Limb (tissue), 2 donors: ENCODE results near the gene MEGF6.

Source experiments
- DNase-seq, 2 donors: peaks; one replicate each; pipeline ENCODE4 v3.0.0-alpha.2; 2016; ENCODE audit errors: extremely low spot score in 2 of 2

MEGF6 gene

DNA sequence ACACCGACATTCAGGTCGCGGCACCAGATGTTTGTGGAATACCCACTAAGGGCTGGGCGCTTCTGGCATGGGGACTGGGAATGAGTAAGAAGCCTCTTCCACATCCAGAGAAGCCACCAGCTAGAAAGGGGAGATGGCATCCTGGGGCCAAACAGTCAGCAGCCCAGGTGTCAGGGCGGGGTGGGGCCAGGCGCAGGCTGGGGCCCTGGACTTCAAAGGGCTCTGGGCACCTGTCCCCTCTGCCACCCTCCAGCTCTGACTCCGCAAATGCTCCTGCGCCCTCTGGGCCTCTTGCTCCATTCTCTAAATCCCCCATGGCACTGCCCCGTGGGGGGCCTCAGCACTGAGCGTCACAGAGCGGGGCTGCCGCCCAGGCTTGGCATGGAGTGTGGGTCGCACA, 70.4 kb downstream of the MEGF6 start:
- DNase-seq = no peak

DNA sequence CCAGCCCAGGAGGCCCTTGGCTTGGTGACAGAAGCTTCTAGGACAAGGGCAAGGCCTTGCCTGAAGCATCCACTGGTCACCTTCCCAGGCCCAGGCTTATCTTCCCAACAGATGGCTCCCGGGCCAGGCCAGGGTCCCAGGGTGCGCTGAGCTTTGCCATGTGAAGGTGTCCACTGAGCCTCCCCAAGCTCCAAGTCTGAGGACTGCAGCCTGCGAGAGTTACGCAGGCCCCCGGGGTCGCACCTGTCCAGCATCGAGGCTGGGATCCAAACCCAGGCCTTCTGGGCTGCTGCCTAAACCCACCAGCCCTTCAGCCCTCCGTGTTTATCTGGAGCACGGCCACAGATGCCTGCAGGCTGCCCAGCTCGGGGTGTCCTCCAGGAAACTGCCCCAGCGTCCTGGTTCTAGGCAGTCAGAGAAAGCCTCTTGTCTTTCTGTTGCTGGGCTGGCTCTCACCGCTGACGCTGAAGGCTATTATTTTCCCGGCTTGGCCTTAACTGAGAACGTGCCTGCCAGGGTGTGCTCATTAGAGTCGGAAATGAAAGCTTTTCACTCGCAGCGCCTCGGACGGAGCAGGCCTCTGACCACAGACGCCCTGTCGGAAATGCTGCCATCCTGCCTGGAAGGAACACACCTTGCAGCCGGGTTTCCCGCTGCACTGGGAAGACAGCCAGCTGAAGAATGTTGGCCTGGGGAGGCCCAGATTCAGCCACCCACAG, 71.4 kb downstream of the MEGF6 start:
- peak in 1 of 2 donors; percentile 25 for DNase-seq

DNA sequence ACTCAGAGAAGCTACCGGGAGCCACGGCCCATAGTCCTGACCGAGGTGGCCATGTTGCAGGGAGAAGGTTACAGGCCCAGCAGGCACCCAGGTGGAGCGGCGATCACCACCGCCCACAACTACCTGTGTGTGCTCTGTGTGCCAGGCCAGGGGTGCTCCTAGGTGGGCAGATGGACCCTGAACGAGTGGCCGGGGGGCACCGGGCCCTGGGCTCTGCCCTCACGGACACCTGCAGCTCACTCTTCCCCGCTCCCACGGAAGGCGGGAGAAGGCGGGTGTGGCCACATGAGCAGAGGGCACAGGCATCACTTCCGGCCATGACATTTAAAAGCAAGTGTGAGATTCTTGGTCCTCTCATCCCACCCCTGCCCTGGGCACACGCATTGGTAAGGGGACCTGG, 73.9 kb downstream of the MEGF6 start:
- DNase-seq = no peak

DNA sequence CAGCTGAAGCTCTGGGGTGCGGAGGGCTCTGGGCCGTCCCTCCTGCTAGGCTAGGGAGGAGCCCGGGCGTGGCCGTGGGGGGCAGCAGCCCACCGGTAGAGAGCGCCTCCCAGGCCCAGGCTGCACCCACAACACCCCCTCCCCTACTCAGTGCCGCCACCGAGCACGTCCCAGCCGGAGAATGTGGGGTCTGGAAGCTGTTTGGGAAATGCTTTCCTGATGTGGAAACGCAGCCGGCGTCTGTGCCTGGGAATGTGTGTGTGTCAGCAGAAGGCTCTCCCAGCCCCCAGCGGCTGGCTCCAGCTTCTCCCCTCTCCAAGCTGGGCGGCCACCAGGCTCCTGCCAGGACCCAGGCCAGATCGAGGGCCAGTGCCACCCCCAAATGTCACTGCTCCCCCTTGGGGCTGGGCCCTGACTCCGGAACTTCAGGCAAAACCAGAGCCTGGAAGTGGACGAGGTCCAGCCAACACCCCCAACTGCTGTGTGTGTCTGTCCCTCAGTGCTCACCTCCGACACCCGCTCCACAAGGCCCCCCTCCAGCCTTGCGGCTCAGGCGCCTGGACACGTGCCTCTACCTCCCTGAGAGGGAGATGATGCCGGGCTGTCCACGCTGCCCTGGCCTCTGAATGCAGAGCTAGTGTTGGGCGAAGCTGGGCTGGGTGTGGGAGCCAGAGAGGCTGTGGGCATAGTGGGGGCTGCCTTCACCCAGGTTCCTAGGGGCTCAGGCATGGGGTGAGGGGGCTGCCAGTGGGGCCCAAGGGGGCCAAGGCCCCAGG, 74.7 kb downstream of the MEGF6 start:
- peak in 1 of 2 donors; percentile 21 for DNase-seq

DNA sequence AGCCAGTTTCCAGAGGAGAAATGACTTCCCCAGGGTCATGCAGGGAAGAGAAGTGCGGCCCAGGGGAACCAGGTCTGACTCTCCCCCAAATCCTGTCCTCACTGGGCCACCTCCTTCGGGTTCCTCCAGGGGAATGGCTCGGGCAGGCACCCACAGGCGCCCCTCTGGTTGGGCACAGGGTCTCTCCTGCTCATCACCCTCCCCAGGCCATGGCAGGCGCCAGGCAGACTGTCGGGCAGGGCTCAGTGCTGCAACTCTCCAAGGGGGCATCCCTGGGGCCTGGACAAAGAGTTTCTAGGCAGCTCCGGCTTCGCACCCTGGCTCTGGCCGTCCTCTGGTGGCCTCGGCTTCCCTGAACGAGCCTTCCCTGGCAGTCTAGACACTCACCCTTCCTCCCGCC, 75.6 kb downstream of the MEGF6 start:
- no peak for DNase-seq

DNA sequence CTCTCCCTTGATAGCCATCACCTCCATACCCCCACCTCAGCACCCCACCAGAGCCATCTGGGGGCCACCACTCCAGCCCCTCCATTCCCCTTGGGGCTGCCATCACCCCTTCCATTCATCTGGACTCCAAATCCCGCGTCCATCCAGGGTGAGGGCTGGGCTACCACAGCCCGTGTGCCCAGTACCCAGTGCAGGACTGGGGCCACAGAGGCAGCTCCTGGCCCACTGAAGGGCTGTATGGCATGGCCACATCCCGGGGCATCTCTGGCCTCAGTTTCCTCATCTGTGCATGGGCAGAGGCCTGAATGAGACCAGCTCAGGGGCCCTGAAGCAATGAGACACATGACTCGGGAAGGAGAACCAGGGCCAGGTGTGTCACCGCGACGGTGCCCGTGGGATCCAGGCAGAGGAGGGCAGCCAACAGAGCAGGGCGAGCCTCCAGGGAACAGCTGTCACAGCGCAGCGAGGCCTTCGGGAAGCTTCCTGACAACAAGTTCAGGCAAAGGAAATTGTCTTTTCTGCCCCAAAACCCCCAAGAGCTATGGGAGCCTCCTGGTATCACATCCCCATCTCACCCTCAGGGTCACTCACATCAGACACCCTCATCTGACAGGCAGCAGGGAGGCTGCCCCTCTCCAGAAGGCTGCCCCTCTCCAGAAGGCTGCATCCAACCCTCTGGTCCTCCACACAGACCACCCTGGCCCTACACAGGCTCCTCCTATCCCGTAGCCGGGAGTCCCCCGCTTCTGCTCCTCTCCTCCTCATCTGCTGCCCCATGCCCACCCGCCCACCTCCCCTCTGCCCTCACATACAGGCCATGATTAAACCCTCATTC, 76.3 kb downstream of the MEGF6 start:
- no peak for DNase-seq

DNA sequence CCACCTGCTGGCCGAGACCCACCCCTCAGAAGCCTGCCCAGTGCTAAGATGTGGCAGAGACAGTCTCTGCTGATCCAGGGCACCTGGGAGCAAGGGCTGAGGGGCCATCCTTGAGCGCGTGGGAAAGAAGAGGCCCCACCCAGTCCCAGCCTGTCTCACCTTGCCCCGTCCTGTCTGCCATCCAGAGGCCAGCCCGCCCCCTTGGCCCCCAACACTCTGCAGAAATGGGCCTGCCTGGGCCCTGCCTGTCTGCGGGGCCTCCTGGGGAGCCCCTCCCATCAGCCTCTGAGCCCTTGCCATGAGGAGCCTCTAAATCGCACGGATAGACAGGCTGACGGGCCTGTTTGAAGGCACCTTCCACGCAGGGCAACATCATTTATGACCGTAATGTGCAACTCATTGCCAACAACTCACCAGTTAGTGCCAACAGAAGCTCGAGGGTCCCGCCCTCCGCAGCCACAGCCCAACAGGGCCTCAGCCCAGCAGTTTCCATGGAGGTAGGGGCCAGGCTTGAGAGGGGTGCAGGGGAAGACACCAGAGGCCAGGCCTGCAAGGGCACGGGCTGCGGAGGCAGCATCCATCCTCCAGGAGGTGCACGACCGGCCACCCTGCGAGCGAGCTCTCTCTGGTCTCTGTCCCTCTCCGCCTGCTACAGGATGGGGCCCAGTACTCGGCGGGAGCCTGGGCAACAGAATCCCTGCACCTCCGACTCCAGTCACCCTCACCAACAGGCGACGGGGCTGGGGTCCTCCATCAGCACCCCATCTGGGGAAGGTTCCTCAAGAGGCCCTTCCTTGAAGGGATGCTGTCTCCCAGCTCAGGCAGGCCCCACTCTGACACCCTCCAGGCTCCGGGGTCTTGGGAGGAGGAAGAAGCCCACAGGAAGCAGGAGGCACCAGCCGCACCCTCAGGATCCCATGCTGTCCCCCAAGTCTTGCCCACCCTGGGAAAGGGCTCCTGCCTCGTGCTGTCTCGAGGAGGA, 78.0 kb downstream of the MEGF6 start:
- DNase-seq = no peak

DNA sequence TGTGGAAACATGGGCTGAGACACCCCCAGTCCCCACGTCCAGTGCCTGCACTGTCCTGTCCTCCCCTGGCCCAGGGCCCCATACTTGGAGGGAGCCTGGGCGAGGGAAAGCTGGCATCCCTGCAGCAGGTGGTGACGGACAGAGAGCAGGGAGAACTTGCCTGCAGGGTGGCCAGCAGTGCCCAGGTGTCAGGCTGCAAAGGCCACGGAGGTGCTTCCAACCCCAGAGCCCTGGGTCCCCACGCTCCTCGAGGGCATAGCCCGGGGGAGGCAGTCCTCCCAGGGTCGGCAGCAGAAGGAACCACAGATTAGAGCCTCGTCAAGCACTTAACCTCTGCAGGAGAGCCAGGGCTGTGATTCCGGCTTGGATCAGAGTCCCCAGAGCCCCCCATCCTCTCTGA, 79.4 kb downstream of the MEGF6 start:
- no peak for DNase-seq

DNA sequence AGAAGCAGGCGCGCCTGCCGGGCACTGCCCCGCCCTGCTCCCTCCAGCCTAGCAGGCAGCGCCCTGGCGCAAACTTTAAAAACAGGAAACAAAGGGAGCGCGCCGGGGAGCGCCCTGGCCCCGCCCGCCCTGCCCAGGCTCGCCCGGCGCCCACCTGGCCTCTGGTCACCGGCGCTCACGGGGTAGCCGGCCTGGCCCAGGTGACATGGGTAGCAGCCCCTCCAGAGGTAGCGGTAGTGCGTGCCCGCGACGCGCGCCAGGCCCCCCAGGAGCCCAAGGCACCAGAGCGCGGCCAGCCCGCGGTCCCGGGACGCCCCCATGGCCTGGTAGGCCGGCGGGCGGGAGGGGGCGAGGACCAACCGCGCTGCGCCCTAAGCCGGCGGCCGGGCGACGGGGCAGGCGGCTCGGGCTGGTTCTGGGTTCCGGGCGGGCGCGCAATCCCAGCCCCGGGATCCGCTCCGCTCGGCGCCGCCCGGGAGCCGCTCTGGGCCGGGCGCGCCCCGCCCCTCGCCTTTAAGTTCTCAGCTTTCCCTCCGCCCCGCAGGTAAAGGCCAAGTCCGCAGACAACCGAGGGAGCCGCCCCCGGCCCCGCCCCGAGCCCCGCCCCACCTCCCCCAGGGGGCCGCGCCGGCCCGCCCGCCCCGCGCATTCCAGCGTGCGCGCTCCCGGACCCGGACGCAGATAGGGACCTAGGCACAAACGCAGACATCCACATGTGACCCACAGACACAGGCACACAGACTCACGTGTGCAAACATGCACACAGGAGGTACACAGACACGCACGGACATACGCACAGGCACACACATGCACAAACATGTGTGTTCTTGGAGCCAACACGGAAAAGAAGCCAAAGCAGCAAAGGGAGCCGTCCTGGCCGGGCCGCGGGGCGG, 80.1 kb downstream of the MEGF6 start:
- peak; percentile 53 to 87 for DNase-seq

DNA sequence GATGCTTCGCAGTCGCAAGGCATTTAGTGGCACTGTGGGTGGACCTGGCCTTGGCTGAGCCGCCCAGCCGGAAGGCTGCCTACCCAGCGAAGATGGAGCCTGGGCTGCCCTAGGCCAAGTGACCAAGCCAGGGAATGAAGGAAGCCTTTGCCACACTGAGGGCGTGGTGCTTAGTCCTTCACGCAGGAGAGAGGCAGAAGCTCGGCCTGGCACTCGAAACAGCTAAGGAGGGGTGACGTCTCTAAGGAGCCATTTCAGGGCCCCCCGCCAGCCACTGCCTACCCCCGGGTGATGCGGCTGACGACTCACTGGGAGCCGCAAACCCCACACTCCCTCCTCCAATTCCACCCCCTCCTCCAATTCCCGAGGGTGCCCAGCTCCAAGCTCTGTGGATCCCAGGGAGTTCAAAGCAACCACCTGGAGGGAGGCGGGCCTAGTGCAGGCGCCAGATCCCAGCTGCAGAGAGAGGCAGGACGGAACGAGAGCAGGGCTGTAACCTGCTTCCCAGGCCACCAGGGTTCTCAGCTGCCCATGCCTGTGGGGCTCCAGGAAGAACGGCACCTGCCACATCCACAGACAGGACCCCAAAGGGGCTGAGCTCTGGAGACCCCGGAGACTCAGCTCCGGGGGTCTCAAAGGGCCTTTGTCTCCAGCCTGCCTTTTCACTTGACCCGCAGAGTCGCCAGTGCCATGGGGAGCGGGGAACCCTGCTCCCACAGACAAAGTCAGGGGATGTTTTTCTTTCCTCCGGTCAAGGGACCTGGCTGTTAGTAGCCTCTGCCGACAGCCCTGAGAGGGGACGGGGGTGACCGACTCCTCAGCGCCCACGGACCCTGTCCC, 81.0 kb downstream of the MEGF6 start:
- DNase-seq = no peak

DNA sequence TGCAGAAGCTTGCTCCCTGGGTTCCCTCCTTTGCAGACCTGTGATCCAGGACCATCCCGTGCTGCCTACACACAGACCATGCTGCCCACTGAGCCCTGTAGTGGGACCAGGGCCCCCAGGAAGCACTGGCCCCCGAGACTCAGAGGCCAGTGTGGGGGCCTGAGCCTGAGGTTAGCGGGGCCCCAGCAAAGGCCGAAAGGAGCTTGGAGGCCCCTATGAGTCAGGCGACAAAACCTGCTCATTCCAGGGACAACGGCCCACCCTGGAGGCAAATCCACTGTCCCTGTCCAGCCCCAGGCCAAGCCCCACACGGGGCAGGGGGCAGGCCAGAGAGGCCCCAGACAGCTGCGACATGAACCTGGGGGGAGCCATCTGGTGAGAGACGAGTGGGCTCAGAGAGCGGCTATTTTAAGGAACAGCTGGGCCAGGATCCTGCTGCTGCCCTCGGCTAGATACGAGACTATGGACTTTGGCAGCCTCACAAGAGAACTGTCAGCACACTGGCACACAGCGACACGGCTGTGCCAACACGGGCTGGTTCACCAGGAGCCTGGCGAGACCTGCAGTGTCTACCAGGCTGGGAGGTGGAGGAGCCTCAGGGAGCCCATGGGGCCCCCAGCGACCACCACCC, 82.1 kb downstream of the MEGF6 start:
- no peak for DNase-seq

DNA sequence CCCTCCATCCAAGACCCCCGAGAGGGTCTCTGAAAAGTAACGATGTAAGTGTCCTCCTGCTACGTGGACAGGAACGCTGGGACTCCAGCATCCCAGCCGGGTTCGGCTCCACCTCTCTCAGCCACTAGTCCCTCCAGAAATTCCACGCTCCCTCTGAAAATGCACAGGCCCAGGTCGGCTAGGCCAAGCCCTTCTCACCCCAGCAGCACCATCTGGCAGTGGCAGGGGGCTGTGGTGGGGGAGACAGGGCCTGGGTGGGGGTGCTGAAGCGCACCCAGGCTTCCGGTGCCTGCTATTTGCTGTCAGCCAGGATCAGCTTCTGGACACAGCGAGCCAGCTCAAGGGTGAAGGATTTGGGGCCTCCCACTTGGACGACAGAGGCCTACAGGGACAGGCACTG, 83.5 kb downstream of the MEGF6 start:
- no peak for DNase-seq

DNA sequence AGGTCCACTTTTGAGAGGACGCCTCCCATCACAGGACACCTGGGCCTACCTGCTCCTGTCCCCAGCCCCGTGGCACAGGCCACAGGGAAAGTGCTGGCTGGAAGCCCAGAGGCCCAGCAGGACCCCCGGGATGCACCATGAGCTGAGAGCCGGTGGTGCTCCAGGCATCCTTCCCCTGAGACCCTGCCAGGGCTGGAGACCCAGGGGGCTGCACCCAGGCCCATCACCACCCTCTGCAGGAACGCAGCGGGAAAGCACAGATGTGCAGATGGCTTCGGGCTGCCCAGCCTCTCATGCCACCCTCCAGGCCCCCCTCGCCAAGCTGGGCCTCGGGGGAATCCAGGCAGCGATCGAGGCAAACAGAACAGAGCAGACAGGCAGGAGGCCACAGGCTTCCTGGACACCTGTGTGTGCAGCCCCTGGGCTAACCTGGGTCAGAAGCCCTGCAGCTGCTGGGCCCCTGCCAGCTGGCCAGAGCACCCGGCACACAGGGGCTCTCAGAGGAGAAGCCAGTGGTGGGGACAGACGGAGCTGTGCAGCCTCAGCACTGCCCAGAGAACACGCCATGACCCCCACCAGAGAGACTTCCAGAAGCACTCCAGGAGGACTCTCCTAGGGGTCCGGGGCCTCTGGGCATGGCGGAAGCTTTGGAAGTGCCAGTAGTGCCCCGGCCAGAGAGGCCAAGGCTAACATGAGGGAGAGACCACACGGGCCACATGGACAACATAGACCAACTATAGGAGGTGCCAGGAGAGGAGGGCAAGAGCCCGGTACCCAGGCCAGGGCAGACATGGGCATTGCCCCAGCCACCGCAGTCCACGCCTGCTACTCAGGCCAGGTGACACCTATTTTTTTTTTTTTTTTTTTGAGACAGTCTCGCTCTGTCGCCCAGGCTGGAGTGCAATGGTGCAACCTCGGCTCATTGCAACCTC, 85.5 kb downstream of the MEGF6 start:
- DNase-seq = no peak

DNA sequence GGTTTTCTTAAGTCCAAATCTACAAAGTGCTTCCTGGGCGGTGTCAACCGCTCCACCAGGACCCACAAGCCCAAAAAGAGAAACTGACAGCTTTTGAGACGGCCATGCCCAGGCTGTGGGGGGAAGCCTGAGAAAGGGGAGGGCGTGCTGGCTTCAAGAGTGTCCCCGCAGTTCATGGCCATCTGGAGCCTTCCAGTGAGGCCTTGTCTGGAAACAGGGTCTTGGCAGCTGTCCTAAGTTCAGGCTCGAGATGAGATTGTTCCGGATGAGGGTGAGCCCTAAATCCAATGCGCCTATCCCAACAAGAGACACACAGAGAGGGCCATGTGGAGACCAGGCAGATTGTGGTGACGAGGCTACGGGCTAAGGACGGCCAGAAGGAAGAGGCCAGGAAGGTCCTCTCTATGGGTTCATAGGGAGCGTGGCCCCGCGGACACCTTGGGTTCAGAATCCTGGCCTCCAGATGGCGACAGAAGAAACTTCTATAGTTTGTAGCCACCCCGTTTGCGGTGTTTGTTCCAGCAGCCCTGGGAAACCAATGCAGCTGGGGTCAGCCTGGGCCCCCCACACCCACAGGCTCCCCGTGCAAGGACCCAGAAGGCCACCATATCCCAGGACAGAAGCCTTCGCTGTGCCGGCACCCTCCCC, 86.6 kb downstream of the MEGF6 start:
- DNase-seq = no peak

DNA sequence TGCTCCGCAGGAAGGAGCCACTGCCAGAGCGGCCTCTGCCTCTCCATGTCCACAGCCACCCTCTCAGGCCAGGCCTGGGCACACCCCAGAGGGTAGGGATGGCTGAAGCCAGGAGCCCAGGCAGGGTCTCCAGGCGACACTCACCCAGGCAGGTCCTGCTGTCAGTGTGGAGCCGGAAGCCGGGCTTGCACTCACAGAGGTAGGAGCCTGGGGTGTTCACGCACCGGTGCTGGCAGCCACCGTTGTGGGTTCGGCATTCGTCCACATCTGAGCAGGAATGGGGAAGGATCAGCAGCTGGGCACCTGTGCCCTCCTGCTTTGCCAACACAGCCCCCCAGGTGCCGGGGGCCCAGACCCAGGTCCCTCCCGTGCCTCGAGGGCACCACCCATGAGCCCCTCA, 87.3 kb downstream of the MEGF6 start:
- no peak for DNase-seq

DNA sequence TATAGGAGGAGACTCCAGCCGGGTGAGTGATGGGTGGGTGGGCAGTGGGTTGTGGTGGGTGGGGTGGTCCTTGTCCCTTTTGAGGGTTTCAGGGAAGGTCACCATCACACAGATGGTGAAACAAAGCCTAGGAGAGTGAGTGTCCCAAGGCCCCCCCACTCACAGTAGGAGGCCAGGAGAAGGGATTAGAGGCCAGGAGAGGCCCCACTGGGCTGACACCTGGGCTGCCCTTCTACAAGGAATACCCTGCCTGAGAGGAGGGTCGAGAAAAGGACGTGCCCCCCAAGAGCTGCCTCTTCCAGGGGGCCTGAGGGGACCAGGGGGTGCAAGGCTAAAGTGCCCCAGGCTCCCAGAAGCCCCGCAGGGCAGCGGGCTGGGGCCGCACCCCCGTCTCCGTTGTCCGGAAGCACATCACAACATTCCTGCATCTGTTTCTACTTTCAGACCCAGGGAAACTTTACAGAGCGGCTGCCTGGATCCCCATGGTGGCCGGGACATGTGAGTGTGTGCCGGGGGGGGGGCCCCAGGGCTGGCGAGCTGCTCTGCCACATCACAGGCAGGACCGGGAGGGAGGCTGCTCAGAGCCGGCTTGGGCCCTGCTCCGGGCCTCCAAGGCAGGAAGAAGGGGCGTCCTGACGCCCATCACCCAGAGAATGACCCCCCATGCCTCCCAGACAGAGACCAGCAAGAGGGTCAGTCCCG, 88.6 kb downstream of the MEGF6 start:
- DNase-seq = peak; percentile 30 to 68
